ENCODE data around the gene ZNF784.

DNA sequence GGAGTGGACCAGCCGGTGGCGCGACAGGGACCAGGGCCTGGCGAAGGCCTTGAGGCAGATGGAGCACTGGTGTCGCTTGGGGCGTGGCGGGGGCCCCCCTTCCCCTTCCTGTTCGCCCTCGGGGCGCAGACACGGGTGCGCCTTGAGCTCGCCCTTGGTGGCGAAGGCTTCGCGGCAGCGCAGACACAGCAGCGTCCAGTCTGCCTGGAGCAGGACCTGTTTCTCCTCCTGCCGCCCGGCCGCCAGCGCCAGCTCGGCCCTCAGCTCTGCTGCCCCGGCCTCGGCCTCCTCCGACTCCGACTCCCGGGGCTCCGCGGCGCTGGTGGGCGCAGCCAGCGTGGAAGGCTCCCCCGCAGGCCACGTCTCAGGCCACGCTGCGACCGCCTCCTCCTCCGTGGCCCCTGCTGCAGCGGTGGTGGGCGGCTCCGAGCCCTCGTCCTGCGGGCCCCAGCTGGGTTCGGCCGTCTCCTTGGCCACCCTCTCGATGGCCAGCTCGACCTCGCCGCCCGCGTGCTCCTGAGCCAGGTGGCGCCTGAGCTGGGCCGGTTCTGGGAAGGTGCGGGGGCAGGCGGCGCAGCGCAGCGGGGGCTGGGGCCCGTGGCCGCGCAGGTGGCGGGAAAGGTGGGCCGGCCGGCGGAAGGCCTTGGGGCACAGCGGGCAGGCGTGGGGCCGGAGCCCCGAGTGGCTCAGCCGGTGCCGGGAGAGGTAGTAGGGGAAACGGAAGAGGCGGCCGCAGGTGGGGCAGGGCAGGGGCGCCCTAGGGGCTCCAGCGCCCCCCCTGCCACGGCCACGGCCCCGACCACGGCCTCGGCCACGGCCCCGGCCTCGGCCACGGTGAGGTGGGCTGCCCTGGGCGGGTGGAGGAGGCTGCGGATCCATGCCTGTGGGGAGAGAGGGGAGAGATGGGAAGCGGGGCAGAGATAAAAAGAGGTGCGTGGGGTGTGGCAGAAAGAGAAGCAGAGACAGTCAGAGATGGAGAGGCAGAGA lies 45.3 kb downstream of the ZNF784 start:
- TF ChIP-seq, protein P1, sequence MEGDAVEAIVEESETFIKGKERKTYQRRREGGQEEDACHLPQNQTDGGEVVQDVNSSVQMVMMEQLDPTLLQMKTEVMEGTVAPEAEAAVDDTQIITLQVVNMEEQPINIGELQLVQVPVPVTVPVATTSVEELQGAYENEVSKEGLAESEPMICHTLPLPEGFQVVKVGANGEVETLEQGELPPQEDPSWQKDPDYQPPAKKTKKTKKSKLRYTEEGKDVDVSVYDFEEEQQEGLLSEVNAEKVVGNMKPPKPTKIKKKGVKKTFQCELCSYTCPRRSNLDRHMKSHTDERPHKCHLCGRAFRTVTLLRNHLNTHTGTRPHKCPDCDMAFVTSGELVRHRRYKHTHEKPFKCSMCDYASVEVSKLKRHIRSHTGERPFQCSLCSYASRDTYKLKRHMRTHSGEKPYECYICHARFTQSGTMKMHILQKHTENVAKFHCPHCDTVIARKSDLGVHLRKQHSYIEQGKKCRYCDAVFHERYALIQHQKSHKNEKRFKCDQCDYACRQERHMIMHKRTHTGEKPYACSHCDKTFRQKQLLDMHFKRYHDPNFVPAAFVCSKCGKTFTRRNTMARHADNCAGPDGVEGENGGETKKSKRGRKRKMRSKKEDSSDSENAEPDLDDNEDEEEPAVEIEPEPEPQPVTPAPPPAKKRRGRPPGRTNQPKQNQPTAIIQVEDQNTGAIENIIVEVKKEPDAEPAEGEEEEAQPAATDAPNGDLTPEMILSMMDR (IDR thresholded peaks at IDR 0.05): no peak
- TF ChIP-seq POLR2A (IDR thresholded peaks at IDR 0.05): no peak

Data from breast epithelium (tissue), 3 donors.